ENCODE data around the gene EYA4.

Gene EYA4

GRCh38 chr6:133243723-133244305 lies 2.7 kb downstream of the EYA4 start:
- Histone ChIP-seq H3K4me2 (ENCODE audit: low read length) (no peak overlapping the region), H2AFZ (ENCODE audit: low read length) (no peak overlapping the region), H3K9ac (ENCODE audit: low read length) (no peak overlapping the region), H4K20me1 (ENCODE audit: insufficient read depth, low read length) (no peaks in the 10 kb centered on the region), H3K9me2 (ENCODE audit: low read depth, low read length) (no peaks in the 10 kb centered on the region), H3K27ac (ENCODE audit: low read depth, low read length, poor library complexity, severe bottlenecking) (no peak overlapping the region), H3K36me3 (ENCODE audit: insufficient read depth, low read length) (no peaks in the 10 kb centered on the region), H3K79me2 (ENCODE audit: insufficient read depth, low read length) (no peaks in the 10 kb centered on the region), H3K4me1 (ENCODE audit: insufficient read depth, low read length, severe bottlenecking) (no peaks in the 10 kb centered on the region), H3K9me3 (ENCODE audit: low read length) (no peaks in the 10 kb centered on the region), H3K27me3 (ENCODE audit: insufficient read depth, low read length) (no peaks in the 10 kb centered on the region), H3F3A (ENCODE audit: insufficient read depth, low read length) (no peaks in the 10 kb centered on the region), H3K4me3 (ENCODE audit: low read depth, low read length, poor library complexity, severe bottlenecking) (no peak overlapping the region)
- TF ChIP-seq EZH2 (IDR thresholded peaks at IDR 0.05; ENCODE audit: borderline replicate concordance, low read length), result no peak
- TF ChIP-seq CTCF (IDR thresholded peaks at IDR 0.05; ENCODE audit: low read length), result no peak

- Histone ChIP-seq H3K4me2 (ENCODE audit: low read length) (no peak overlapping the region), H3K9me2 (ENCODE audit: low read depth, low read length) (no peaks in the 10 kb centered on the region), H3K4me1 (ENCODE audit: insufficient read depth, low read length, severe bottlenecking) (no peaks in the 10 kb centered on the region), H3F3A (ENCODE audit: insufficient read depth, low read length) (no peaks in the 10 kb centered on the region), H3K27me3 (ENCODE audit: insufficient read depth, low read length) (no peaks in the 10 kb centered on the region), H2AFZ (ENCODE audit: low read length) (no peak overlapping the region), H3K27ac (ENCODE audit: low read depth, low read length, poor library complexity, severe bottlenecking) (no peak overlapping the region), H3K4me3 (ENCODE audit: low read depth, low read length, poor library complexity, severe bottlenecking) (no peak overlapping the region), H3K9ac (ENCODE audit: low read length) (no peak overlapping the region), H3K9me3 (ENCODE audit: low read length) (no peaks in the 10 kb centered on the region), H4K20me1 (ENCODE audit: insufficient read depth, low read length) (no peaks in the 10 kb centered on the region), H3K79me2 (ENCODE audit: insufficient read depth, low read length) (no peaks in the 10 kb centered on the region), H3K36me3 (ENCODE audit: insufficient read depth, low read length) (no peaks in the 10 kb centered on the region)
- no peak for TF ChIP-seq CTCF (IDR thresholded peaks at IDR 0.05; ENCODE audit: low read length)
- no peak for TF ChIP-seq EZH2 (IDR thresholded peaks at IDR 0.05; ENCODE audit: borderline replicate concordance, low read length)
These were observed 3.4 kb downstream of the EYA4 start for GRCh38 chr6:133244519-133244918.

- H3K4me2 ChIP-seq (ENCODE audit: low read length), result no peak overlapping the region
- no peak overlapping the region for H3K9ac ChIP-seq (ENCODE audit: low read length)
- no peak overlapping the region for H2AFZ ChIP-seq (ENCODE audit: low read length)
- H3K27me3 ChIP-seq (ENCODE audit: insufficient read depth, low read length), result no peaks in the 10 kb centered on the region
- TF ChIP-seq EZH2 (IDR thresholded peaks at IDR 0.05; ENCODE audit: borderline replicate concordance, low read length), result no peak
- no peak for TF ChIP-seq CTCF (IDR thresholded peaks at IDR 0.05; ENCODE audit: low read length)
- no peaks in the 10 kb centered on the region for H3F3A ChIP-seq (ENCODE audit: insufficient read depth, low read length)
- no peaks in the 10 kb centered on the region for H3K4me1 ChIP-seq (ENCODE audit: insufficient read depth, low read length, severe bottlenecking)
- H3K36me3 ChIP-seq (ENCODE audit: insufficient read depth, low read length), result no peaks in the 10 kb centered on the region
- no peak overlapping the region for H3K27ac ChIP-seq (ENCODE audit: low read depth, low read length, poor library complexity, severe bottlenecking)
- H3K4me3 ChIP-seq (ENCODE audit: low read depth, low read length, poor library complexity, severe bottlenecking), result no peak overlapping the region
- no peaks in the 10 kb centered on the region for H3K79me2 ChIP-seq (ENCODE audit: insufficient read depth, low read length)
- no peaks in the 10 kb centered on the region for H3K9me3 ChIP-seq (ENCODE audit: low read length)
- H4K20me1 ChIP-seq (ENCODE audit: insufficient read depth, low read length), result no peaks in the 10 kb centered on the region
- no peaks in the 10 kb centered on the region for H3K9me2 ChIP-seq (ENCODE audit: low read depth, low read length)
These were observed 3.9 kb downstream of the EYA4 start for GRCh38 chr6:133245007-133245406.
